Brain microvascular endothelial cell (primary cell): ENCODE data around the gene XRRA1.

ENCODE experiments used
- DNase-seq: peaks from one replicate; pipeline ENCODE4 v3.0.0-alpha.2; 2020
- H3K27ac ChIP-seq: fragments of 250-450 bp; sonication (Bioruptor Pico); 2 replicates; pipeline ENCODE4 v1.5.1; 2020; ENCODE audit warnings: mild to moderate bottlenecking, moderate library complexity
- H3K27me3 ChIP-seq: fragments of 250-450 bp; sonication (Bioruptor Pico); replicated peaks from 2 replicates; pipeline ENCODE4 v1.5.1; 2020; ENCODE audit warnings: mild to moderate bottlenecking
- H3K36me3 ChIP-seq: fragments of 250-450 bp; sonication (Bioruptor Pico); replicated peaks from 2 replicates; pipeline ENCODE4 v1.5.1; 2020; ENCODE audit warnings: mild to moderate bottlenecking
- H3K4me3 ChIP-seq: 2 replicates; pipeline ENCODE4 v1.5.1; 2011; ENCODE audit warnings: low read depth, mild to moderate bottlenecking, control low read depth, low read length, moderate library complexity
- in situ Hi-C: cut with HindIII; loops from 2 replicates; pipeline ENCODE4 v1.10.0; 2017; ENCODE audit warnings: low sequenced_read_pairs, low pct_ligation_motif_present
- TF ChIP-seq, protein P1 (sequence below): IDR thresholded peaks from 2 replicates; pipeline ENCODE4 v1.5.1; 2011; ENCODE audit warnings: low read depth, mild to moderate bottlenecking, moderate library complexity, low read length, control low read depth, inconsistent platforms; ENCODE audit errors: missing control alignments

Gene XRRA1

DNA sequence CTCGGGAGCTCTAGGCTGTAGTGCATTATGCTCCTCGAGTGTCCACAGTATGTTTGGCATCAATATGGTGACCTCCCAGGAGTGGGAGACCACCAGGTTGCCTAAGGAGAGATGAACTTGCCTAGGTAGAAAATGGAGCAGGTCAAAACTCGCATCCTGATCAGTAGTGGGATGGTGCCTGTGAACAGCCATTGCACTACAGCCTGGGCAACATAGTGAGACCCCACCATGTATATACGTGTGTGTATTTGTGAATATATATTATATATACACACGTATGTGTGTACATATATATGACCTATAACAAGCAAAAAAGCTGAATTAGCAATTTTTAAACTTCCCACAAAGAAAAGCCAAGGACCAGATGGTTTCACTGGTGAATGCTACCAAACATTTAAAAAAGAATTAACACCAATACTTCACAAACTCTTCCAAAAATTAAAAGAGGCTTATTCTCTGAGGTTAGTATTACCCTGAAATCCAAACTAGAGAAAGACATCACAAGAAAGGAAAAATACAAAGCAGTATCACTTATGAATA lies 102.8 kb downstream of the XRRA1 start:
- in situ Hi-C loops = no loop called here
- TF ChIP-seq, protein P1, sequence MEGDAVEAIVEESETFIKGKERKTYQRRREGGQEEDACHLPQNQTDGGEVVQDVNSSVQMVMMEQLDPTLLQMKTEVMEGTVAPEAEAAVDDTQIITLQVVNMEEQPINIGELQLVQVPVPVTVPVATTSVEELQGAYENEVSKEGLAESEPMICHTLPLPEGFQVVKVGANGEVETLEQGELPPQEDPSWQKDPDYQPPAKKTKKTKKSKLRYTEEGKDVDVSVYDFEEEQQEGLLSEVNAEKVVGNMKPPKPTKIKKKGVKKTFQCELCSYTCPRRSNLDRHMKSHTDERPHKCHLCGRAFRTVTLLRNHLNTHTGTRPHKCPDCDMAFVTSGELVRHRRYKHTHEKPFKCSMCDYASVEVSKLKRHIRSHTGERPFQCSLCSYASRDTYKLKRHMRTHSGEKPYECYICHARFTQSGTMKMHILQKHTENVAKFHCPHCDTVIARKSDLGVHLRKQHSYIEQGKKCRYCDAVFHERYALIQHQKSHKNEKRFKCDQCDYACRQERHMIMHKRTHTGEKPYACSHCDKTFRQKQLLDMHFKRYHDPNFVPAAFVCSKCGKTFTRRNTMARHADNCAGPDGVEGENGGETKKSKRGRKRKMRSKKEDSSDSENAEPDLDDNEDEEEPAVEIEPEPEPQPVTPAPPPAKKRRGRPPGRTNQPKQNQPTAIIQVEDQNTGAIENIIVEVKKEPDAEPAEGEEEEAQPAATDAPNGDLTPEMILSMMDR = no peak
- Histone ChIP-seq H3K27me3 (no peaks in the 10 kb centered on the region), H3K36me3 (peaks cover 19% of the 10 kb centered on the region), H3K4me3 (no peak overlapping the region), H3K27ac (no peak overlapping the region)
- DNase-seq = no peak

DNA sequence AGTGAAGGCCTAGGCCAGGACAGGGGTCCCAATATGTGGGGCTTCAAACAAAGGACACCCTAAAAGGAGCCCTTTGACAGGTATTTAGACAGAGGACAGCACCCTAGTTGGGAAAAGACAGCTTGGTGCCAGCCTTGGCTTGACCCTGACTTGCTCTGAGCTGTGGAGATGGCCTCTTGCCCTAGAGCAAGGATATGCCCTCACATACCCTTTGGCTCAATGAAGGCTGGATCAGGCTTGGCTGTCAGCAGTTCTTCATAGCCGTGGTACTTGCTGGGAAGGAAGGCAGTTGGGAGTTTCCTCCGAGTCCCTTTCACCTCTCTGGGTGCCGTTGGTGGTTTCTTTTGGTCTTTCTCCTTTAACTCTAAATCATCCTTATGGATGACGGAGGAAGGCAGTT lies 104.0 kb downstream of the XRRA1 start:
- no peak overlapping the region for H3K27ac ChIP-seq
- in situ Hi-C loops = no loop called here
- TF ChIP-seq, protein P1 = no peak
- H3K36me3 ChIP-seq = peaks cover 17% of the 10 kb centered on the region
- no peak overlapping the region for H3K4me3 ChIP-seq
- no peak for DNase-seq
- H3K27me3 ChIP-seq = no peaks in the 10 kb centered on the region

DNA sequence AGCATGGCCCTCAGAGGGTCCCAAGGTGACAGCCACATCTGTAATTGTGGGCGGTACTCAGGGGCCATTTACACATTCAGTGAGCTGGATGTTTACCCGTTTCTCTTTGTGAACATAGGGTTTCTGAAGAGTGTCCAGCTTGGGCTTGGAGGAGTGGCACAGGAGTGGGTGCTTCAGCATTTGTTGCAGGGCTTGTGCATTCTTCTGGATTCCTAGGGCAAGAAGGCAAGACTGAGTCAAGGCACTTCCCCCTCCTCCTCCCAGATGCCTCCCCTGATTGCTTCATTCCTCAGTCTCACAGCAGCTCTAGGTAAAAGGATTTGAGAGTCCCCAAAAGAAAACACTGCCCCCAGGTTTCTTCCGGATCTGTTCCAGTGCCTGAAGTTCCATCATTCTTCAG lies 104.8 kb downstream of the XRRA1 start:
- no peak overlapping the region for H3K4me3 ChIP-seq
- TF ChIP-seq, protein P1 = no peak
- H3K27ac ChIP-seq = no peak overlapping the region
- H3K36me3 ChIP-seq = peaks cover 17% of the 10 kb centered on the region
- no peak for DNase-seq
- in situ Hi-C loops = no loop called here
- no peaks in the 10 kb centered on the region for H3K27me3 ChIP-seq

DNA sequence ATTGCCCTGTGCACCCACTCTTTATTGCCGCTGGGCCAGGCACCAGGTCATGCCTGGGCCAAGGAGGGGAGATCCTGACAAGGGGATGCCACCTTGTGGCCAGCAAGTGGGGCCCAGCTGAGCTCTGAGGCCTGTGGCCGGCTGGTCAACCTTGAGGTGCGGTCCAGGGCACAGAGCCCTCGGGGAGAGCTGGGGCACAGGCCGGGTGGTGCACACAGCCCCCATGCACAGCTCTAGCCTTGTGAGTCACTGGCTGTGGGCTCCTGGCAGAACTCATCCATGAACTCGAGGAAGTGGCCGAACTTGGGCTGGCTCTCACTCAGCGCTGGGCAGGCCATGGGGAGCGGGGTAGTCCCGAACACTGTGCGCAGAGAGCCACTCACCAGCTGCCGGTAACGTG lies 105.9 kb downstream of the XRRA1 start:
- no peaks in the 10 kb centered on the region for H3K27me3 ChIP-seq
- TF ChIP-seq, protein P1 = no peak
- H3K27ac ChIP-seq = no peak overlapping the region
- no peak overlapping the region for H3K4me3 ChIP-seq
- no peak for DNase-seq
- peaks cover 22% of the 10 kb centered on the region for H3K36me3 ChIP-seq
- in situ Hi-C loops = no loop called here

DNA sequence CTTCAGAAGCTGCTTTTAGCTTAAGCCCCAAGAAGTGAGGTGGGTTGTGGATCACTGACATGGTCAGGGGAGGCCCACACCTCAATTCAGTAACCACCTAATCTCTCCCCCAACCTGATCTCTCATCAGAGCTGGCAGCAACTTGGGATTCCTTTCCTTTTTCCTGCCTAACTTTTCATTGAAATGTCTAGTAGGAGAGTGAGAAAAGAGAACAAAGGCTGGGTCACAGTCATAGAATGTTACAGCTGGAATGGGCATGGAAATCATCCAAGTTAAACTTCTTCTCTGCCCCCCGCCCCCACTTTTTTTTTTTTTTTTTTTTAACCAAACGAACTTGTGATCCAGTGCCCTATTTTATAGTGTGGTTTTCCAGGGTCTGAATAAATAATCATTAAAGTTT lies 108.4 kb downstream of the XRRA1 start:
- Histone ChIP-seq H3K27me3 (no peaks in the 10 kb centered on the region), H3K27ac (no peak overlapping the region), H3K36me3 (peaks cover 37% of the 10 kb centered on the region), H3K4me3 (no peak overlapping the region)
- in situ Hi-C loops = no loop called here
- no peak for DNase-seq
- TF ChIP-seq, protein P1 = no peak

DNA sequence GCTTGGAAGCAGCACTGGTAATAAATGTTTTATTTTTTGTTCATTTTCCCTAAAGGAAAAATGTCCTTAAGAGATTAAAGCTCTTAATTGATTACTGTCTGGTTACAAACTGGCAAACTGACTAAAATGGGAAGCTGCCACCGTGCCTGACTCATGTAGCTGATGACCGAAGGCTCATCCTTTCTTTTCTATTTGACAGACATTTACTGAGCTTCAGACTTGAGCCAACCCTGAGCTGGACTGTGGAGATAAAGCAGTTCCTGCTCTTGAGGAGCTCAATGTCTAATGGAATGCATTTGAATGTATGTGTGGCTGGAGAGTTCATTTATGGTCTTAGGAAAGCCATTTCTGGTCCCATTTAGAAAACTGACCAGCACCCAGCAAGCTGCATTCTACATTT lies 108.9 kb downstream of the XRRA1 start:
- no peak for DNase-seq
- in situ Hi-C loops = no loop called here
- Histone ChIP-seq H3K36me3 (peaks cover 38% of the 10 kb centered on the region), H3K27ac (no peak overlapping the region), H3K27me3 (no peaks in the 10 kb centered on the region), H3K4me3 (no peak overlapping the region)
- TF ChIP-seq, protein P1 = no peak
